HG03139 (cell line): Measurements from ENCODE around the gene HOXC11.

Experiments
- ATAC-seq: cut with Tn5 transposase; IDR thresholded peaks from one replicate; pipeline ENCODE4 v1.9.1; 2021; ENCODE audit not compliant: unreplicated experiment

The HOXC11 gene

DNA sequence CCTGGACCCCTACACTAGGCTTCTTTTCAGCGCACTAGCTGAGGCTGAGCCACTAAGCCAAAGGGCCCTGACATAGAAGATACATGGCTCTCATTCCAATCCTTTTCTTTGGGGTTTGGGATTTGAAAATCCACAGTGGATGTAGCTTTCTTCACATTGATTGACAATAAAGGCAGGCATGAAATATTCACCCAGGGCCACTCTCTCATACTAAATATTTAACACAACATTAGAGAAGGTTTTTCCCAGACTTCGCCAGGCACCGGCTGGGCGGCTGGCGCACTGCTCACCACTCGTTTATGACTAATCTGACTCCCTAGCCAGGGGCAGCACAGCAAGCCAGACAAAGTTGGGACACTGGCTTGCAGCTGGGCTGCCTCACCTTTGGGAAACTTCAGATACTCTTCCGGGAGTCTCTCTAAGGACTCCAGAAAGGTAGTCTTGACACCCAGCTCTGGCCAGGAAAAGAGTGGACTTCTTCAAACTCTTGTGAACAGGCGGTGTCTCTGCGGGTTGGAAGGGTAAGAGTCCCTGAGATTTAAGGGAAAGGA, 699 bp upstream of the HOXC11 start:
- no peak for ATAC-seq

DNA sequence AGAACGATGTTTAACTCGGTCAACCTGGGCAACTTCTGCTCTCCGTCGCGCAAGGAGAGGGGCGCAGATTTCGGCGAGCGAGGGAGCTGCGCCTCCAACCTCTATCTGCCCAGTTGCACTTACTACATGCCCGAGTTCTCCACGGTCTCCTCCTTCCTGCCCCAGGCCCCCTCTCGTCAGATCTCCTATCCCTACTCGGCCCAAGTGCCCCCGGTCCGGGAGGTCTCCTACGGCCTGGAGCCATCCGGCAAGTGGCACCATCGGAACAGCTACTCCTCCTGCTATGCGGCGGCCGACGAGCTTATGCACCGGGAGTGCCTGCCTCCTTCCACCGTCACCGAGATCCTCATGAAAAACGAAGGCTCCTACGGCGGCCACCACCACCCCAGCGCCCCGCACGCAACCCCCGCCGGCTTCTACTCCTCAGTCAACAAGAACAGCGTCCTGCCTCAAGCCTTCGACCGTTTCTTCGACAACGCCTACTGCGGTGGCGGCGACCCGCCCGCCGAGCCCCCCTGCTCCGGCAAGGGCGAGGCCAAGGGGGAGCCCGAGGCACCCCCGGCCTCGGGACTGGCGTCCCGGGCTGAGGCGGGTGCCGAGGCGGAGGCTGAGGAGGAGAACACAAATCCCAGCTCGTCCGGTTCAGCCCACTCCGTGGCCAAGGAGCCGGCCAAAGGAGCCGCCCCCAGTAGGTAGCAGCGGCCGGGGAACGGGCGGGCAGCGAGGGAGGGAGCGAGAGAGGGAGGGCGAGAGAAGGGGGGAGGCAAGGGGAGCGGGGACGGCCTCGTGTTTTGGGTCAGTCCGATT, 513 bp downstream of the HOXC11 start:
- ATAC-seq = no peak

DNA sequence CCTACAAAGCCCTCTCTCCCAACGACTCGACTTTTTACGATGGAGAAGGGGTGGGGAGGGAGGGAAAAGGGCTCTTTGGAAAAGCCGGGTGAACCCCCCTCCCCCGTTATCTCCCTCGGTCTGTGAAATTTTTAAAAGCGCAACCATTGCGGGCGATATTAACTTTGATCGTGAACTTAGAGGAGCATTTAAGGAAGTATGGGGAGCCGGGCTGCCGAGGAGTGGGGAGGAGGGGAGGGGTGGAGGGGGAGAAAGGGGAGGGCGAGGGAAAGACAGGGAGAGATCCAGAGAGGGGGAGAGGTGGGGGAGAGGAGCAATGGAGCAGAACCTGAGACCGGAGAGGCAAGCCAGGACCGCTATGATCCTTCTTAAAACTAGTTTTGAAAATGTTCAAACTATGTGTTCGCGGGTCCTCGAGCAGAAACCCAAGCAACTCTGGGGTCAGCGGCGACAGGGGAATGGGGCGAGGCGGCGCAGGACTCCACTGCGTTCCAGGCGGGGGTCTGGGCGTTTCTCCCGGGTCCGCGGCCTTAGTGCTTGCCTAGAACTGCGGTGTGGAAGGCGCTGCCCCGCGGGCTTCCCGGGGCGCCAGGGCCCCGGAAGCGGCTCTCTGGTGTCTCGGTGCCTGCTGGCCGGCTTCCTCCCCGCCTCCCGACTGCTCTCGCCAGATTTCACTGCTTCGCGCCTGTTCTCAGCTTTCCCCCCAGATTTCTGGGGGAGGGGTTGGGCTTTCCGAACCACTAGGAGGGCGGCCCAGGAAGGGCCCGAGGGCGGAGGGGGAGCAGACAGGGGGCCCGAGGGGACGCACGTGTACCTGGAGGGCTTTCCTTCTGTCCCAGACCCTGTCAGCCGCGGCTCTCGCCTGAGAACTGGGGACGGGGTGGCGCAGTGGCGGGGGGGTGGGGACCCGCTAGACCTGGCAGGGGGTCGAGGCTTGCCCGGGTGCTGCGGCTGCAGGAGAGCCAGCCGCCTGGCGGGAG, 1.4 kb downstream of the HOXC11 start, which contains the start of gene HOTAIR:
HOTAIR (minus strand) TSS at position 871 of the 980 bp plus-strand sequence.
- no peak for ATAC-seq

DNA sequence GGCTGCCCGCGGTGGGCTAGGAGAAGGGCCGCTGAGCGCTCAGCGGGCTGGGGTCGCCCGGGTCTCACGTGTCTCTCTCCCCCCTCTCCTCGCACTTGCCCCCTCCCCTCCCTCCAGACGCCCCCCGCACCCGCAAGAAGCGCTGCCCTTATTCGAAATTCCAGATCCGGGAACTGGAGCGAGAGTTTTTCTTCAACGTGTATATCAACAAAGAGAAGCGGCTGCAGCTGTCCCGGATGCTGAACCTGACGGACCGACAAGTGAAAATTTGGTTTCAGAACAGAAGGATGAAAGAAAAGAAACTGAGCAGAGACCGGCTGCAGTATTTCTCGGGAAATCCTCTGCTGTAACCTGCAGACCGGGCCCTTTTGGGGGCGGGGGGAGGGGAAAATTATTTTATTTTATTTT, 2.1 kb downstream of the HOXC11 start:
- no peak for ATAC-seq

DNA sequence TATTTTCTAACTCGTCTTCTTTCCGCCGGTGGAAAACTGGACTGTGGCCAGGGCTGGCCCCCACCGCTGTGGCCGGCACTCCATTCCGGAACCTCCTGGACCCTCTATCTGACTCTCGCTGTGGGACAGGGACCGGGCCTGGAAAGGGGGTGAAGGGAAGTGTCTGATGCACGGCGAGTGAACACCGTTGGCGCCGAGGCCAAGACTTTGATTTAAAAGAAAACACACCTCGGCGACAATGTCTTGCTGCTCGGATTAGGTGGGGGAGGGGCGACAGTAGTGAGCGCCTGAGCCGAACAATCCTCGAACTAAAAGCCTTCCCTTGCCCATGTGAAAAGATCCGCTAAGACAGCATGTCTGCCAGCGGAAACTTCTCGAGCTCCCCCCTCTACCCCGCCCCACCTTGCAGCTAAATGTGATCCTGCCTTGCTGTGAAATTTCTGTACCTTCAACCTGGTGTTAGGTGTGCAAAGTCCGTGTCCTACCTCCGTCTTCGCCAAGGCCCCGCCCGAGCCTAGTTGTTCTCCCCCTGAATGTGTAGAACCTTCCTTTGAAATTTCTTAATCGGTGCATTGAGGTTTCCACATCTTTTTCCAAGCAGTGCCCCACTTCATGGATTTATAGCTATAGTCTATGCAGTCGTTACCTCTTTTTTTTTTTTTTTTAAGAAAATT, 2.7 kb downstream of the HOXC11 start:
- ATAC-seq = no peak

DNA sequence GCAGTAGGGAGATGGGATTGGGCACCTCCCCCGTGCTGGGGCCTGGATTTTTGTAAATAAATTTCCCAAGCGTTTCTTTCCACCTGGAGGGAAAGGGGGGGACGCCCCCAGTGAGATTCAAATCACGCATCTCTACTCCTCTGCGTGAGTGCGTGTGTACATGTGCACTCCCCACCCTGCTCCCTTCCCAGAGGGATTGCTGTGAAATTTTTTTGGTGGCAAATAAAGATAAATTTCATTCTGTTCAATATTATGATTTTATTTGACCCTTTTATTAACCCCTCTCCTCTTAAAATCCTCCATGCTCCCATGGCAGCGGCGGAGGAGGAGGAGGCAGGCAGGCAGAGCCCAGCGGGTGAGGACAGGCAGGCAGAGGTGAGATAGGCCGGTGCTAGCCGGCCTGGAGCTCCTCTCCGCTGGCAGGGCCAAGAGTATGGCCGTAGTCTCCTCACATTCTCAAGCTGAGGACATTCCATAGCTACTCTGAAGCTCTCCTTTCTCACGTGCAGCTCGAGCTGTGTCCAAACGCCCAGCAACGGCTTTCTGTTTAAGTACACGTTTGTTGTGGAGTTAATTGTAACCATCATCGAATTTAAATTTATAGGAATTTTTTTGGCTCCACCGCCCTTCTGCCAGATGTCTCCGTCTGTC, 3.4 kb downstream of the HOXC11 start:
- ATAC-seq = no peak

DNA sequence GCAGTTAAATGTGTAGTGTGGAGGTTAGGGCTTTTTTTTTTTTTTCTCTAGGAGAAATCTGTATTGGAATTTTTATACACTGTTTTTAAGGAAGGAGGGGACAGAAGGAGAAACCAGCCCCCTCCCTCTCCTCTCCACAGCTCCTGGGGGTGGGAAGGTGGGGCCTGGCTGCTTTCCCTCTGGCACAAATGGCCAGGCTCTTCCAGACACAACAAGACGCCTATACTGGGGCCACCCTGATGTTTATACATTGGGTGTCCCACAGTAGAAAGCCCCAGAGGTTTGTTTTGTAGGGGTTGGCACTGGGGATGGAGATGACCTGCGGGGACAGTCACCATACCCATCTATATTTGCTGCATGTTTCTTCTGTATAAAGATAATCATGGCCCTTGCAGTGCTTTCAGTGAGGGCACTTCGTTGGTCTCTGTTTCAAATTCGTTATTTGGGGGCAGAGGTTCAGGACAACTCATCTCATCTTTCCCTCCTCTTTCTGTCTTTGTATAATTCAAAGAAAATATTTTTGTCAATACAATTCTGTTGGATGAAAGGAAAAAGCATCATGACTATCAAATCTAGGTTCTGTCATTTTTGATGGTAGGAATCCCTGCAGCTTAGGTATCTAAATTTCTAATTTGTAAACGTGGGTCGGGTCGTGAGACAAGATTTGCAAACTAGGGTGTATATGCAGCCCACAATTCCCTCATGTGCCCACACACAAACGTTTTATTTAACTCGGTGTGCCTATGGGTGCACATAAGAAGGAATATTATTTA, 4.1 kb downstream of the HOXC11 start:
- ATAC-seq = no peak

DNA sequence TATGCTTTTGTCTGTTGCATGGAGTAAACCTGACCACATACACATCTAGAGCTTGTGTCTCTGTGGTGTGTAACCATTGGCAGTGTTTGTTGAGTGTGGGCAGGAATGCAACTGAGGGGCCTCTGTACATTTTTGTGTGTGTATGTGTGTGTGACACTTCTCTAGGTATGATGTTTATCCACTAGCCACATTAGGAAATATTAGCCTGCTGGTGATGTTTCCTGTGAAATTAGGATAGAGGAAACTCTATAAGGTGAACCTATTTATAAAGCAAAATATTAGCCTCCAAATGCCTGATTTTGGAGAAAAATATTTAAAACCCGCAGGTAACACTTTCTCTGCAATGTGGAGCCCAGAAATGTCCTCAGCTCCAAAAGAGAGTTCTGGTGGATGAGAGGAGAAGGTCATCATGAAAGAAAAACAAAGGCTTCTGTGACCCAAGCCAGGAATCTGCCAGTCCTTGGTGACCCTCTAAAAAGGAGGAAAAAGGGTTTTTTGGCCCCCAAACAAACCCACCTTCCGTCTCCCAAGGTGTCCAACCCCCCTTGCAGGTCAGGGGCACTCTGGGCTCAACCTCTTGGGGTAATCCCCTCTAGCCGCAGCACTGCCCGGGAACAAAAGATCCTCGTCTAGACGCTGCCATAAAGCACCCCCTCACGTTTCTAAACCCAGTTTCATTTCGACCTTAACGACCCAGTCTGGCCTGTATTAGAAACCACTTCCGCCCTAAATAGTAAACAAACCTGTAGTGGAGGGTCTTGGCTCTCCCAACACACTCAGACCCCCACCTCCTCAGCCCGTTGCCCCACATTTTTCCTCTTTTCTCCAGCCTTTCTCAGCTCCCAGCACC, 4.9 kb downstream of the HOXC11 start:
- no peak for ATAC-seq

DNA sequence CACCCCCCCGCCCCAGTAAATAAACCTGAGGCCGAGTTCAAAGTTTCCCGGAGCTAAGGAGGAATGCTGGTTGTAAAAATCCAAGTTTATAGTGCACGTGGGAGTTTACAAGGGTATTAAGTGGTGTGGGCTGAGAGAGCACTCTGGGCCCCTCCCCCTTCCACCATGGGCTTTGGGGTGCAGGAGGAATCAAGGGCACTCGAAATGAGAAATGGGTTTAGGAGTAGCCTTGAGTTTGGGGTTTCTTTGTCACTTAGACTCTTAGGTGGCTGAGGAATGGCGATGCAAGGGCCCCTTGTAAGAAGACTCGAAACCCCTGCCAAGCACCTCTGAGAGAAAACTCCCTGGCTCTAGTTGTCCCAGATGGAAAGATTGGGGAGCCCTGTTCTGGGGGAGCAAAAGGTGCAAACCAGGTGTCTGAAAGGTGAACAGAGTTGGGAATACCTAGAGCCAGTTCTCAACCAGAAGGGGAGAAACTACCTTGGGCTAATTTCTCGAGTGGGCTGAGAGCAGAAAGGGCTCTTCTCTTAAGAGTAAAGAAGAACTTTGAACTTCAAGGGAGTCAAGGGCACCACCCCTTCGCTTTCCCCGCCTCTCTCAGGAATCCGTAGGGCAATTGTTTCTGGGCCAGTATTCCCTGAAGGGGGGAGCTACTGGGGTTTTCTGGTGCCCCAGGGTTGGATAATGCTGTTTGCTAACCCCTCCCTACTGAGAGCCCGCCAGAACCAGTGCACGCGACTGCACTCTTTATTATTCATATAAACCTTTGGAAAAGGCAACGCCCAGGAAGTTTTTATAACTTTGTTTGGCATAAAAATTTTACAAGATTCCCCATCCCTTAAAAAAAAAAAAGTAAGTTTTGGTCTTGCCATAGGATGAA, 5.8 kb downstream of the HOXC11 start:
- no peak for ATAC-seq

DNA sequence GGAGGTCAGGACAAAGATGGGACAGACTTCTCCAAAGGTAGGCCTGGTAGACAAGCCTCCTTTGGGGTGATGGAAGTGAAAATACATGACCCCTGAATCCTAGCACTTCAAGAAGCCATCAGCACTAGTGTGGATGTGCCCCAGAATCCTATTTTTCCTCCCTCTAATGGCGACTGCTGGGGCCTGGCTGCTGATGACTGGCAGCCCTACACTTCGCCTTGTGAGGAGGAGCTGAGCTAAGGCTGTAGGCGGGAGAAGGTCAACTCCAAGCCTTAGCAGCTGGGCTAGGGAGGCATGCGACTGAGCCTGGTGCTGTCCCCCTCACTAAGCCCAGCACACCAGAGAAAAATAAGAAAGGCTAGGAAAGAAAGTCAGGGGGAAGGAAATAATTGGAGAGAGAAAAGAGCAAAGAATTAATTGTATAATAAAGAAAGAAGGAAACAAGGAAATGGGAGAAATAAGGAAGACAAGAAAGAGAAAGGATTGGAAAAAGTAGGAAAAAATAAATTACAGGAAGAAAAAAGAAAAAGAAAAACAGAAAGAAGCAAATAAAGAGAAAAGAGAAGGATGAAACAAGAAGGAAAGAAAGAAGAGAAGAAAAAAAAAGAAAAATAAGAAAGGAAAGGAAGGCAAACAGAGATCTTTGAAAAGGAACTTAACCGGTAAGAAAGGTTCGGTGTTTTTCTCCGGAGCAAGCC, 7.3 kb downstream of the HOXC11 start:
- ATAC-seq = no peak

DNA sequence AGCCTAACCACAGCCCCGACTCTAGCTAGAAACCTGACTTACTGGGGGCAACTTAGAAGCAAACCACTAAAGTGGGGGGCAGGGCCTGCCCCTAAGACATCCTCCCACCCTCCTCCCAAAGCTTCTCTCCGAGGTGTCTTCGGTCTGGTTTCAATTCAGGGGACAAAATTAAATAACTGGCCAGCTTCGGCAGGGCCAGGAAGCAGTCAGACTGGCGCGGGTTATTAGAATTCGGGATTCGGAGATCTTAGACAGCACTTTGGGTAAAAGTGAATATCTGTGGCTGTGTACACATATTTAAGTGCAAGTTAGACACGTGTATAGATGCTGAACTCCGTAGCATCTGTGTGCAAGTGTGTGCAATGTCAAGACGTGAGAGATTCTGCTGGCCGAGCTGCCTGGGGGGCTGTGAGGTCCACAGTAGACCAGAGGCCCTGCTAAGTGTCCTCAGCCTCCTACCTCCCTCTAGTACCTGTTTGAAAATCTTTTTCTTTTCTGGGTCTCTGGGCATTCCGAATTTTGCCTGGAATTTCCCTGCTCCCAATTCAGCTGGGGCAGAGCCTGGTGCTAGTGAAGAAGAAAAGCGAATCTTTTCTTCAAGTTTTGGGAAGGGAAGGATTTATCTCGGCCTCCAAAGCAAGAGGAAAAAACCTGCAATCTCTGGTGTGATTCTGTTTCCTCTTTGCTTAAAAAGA, 8.0 kb downstream of the HOXC11 start:
- no peak for ATAC-seq

DNA sequence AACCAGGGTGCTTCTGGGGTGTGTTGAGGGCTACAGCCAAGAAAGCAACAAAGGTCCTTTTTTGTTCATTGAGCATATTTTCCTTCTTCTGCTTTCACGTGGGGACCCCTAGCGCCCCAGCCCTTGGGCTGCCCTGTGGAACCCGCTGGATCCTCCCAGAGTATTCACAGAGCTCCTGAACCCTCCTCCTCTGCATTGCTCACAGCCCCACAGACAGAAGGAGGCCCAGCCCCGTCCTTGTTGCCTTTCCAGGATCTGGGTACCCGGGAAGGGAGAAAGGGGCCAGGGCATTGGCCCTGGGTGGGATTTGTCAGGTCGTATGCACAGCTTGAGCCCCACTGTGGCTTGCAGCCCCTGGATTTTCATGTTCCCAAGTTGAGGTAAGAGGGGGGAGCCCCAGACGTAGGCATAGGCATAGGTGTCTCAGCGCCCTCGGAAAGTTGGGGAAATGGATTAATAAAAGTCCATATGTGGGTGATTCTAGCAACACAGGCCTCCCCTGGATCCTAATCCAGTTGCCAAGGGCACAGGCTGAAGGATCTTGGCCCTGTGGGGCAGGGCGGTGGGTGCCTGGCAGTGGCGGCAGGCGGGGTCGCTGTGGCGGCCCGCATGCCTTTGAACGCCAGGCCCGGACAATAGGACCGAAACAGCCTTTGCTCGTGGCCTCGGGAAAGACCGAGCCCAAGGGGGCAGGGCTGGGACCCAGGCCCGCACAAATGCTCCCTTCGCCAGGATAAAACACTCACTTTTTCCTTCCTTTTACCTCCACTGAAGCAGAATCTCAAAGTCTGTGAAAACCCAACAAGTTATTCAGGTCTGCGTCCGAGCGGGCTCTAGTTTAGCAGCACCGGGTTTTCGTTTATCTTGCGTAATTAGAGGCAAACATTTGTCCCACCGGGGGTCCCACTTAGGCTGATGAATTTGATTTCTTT, 9.0 kb downstream of the HOXC11 start:
- no peak for ATAC-seq

DNA sequence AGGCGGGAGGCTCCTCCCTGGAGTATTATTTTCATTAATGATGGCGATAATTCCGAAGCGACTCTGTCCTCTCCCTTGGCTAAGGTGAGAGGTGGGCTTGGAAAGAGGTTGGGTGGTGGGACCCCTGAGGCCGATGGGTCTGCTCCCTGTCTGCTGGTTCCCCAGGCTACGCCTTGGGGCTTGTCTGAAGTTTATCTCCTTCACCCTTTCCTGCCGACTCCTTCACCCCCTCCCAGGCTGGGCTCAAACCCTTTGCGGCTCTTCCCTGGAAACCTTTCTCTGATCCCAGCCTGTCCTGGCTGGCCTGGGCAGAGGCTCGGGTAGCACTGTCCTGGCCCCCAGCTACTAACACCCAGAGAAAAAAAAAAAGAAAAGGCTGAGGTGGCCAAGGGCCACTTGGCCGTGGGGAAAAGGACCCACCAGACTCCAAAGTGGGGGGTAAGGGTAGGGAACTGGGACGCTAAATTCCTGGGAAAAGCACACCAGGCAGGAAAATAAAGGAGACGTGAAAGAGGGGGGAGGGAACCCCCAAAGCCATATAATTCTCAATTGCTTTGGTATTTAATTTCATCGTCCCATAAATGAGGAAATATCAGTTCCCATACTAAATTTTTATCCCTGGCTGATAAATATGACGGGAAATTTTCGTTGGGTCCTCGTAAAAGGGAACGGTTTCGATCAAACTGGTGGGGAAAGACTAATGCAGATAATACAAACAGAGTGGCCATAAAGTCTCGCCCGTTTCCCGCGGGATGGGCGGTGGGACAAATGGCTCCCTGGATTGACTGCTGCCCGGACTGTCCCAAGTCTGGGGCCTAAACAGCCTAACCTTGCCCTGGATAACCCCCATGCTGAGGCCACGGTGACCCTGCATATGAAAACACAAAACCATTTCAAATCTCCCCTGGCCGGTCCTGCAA, 10.0 kb downstream of the HOXC11 start:
- ATAC-seq = no peak

DNA sequence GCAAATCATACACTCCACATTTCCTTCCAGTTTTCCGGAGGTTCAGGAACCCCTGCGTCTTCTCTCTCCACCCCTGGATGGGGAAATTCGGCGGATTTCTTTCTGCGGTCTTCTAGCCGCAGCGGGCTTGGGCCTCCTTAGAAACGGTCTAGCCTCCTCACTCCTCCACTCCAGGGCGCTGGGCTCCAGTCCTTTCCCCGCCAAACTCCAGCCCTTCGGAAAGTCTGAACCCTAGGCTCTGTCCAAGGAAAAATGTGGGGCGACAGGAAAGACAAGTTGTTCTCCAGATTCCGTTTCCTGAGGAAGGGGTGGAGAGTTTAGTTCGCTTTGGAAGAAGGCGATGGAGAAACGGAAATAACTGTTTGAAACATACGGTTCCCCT, 10.6 kb downstream of the HOXC11 start:
- ATAC-seq = no peak
